Measurements from ENCODE around the gene CYTIP.

- TF ChIP-seq EZH2 (IDR thresholded peaks at IDR 0.05; ENCODE audit: insufficient read depth, poor library complexity, severe bottlenecking) = no peak
- TF ChIP-seq EZH2phosphoT487 (IDR thresholded peaks at IDR 0.05; ENCODE audit: insufficient read depth, low read depth) = no peak
Observed at GRCh38 chr2:157377861-157378260, 66.0 kb downstream of the CYTIP start.
